Measurements from ENCODE around the gene ZFY.

DNA sequence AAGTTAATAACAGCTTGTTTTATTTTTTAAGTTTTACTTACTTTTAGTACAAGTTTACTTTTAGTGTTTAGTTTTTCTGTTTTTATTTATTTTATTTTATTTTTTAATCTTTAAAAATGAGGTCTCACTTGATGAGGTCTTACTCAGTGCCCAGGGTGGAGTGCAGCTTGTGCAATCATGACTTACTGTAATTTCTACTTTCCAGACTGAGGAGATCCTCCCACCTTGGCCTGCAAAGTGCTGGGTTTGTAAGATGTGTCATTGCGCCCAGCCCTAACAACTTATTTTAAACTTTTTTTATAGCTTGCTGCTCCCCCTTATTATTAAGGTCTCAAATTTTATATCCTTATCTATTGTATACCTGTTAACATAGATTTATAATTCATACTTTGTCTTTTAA is 41.7 kb upstream of the ZFY start:
- TF ChIP-seq EZH2 (IDR thresholded peaks at IDR 0.05; ENCODE audit: low read length, unreplicated experiment) (no peak), EZH2phosphoT487 (IDR thresholded peaks at IDR 0.05; ENCODE audit: borderline replicate concordance, low read length) (no peak)
- TF ChIP-seq, protein P1, sequence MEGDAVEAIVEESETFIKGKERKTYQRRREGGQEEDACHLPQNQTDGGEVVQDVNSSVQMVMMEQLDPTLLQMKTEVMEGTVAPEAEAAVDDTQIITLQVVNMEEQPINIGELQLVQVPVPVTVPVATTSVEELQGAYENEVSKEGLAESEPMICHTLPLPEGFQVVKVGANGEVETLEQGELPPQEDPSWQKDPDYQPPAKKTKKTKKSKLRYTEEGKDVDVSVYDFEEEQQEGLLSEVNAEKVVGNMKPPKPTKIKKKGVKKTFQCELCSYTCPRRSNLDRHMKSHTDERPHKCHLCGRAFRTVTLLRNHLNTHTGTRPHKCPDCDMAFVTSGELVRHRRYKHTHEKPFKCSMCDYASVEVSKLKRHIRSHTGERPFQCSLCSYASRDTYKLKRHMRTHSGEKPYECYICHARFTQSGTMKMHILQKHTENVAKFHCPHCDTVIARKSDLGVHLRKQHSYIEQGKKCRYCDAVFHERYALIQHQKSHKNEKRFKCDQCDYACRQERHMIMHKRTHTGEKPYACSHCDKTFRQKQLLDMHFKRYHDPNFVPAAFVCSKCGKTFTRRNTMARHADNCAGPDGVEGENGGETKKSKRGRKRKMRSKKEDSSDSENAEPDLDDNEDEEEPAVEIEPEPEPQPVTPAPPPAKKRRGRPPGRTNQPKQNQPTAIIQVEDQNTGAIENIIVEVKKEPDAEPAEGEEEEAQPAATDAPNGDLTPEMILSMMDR (conservative IDR thresholded peaks at IDR 0.05; ENCODE audit: low read depth, low read length): no peak

All from PC-3 (cell line).